PFSK-1 (cell line): ENCODE results near the gene RAB37.

Source experiments
- FOXP2 ChIP-seq: optimal IDR thresholded peaks from 2 replicates; pipeline ENCODE3; 2011; ENCODE audit warnings: borderline replicate concordance, control low read depth, inconsistent platforms; ENCODE audit not compliant: insufficient read depth; ENCODE audit errors: extremely low read length, extremely low read depth
- POLR2AphosphoS5 ChIP-seq: IDR thresholded peaks from 2 replicates; pipeline ENCODE4 v1.6.1; 2012; ENCODE audit warnings: low read depth, mild to moderate bottlenecking, control low read depth, low read length, moderate library complexity
- SIN3A ChIP-seq: IDR thresholded peaks from 2 replicates; pipeline ENCODE4 v1.6.1; 2012; ENCODE audit warnings: mild to moderate bottlenecking, low read length, moderate library complexity, borderline replicate concordance; ENCODE audit not compliant: insufficient read depth
- TAF1 ChIP-seq: IDR thresholded peaks from 2 replicates; pipeline ENCODE4 v1.6.1; 2012; ENCODE audit warnings: low read length, control low read depth, borderline replicate concordance; ENCODE audit not compliant: insufficient read depth
- TF ChIP-seq, protein P1 (sequence below), 2 experiments: IDR thresholded peaks; 2 replicates each; pipeline versions ENCODE4 v1.6.1 to v1.8.0; 2011 to 2012; ENCODE audit warnings: low read depth in 2 of 2, low read length in 2 of 2, control low read depth in 1 of 2, inconsistent platforms in 1 of 2, mild to moderate bottlenecking in 1 of 2, moderate library complexity in 1 of 2; ENCODE audit not compliant: insufficient read depth in 1 of 2

Gene RAB37

GRCh38 chr17:74739227-74739831, 2.3 kb downstream of the RAB37 start:
- TF ChIP-seq, protein P1, sequence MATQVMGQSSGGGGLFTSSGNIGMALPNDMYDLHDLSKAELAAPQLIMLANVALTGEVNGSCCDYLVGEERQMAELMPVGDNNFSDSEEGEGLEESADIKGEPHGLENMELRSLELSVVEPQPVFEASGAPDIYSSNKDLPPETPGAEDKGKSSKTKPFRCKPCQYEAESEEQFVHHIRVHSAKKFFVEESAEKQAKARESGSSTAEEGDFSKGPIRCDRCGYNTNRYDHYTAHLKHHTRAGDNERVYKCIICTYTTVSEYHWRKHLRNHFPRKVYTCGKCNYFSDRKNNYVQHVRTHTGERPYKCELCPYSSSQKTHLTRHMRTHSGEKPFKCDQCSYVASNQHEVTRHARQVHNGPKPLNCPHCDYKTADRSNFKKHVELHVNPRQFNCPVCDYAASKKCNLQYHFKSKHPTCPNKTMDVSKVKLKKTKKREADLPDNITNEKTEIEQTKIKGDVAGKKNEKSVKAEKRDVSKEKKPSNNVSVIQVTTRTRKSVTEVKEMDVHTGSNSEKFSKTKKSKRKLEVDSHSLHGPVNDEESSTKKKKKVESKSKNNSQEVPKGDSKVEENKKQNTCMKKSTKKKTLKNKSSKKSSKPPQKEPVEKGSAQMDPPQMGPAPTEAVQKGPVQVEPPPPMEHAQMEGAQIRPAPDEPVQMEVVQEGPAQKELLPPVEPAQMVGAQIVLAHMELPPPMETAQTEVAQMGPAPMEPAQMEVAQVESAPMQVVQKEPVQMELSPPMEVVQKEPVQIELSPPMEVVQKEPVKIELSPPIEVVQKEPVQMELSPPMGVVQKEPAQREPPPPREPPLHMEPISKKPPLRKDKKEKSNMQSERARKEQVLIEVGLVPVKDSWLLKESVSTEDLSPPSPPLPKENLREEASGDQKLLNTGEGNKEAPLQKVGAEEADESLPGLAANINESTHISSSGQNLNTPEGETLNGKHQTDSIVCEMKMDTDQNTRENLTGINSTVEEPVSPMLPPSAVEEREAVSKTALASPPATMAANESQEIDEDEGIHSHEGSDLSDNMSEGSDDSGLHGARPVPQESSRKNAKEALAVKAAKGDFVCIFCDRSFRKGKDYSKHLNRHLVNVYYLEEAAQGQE (IDR thresholded peaks at IDR 0.05; ENCODE audit: insufficient read depth in 1 of 2, low read depth in 2 of 2, low read length in 2 of 2) = no peak
- TF ChIP-seq TAF1 = no peak
- TF ChIP-seq FOXP2 = no peak
- TF ChIP-seq POLR2AphosphoS5 = no peak
- TF ChIP-seq SIN3A = no peak

- TF ChIP-seq POLR2AphosphoS5 = no peak
- TF ChIP-seq, protein P1 (IDR thresholded peaks at IDR 0.05; ENCODE audit: insufficient read depth in 1 of 2, low read depth in 2 of 2, low read length in 2 of 2) = no peak
- no peak for TF ChIP-seq FOXP2
- no peak for TF ChIP-seq SIN3A
- TF ChIP-seq TAF1 = no peak
Observed at GRCh38 chr17:74740173-74740572, 3.1 kb downstream of the RAB37 start.

GRCh38 chr17:74740641-74741387, 3.8 kb downstream of the RAB37 start:
- TF ChIP-seq, protein P1 (IDR thresholded peaks at IDR 0.05; ENCODE audit: insufficient read depth in 1 of 2, low read depth in 2 of 2, low read length in 2 of 2) = no peak
- TF ChIP-seq FOXP2 (no peak), SIN3A (no peak), TAF1 (no peak), POLR2AphosphoS5 (no peak)

DNA sequence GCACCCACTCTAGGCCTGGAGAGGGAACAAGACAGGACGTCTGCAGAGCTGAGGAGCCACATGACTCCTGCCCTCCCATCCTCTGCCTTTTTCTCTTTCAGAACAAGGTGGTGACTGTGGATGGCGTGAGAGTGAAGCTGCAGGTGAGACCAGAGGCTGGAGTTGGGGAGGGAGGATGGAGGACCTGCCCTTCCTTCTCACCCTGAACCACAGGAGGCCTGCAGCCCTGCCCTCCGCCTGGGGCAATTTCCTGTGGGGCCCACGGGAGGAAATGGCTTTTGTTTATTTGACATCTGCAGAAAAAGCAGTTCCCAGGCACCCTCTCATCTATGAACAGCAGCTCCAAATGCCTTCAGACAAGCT, 5.1 kb downstream of the RAB37 start:
- TF ChIP-seq TAF1 = no peak
- TF ChIP-seq SIN3A = no peak
- TF ChIP-seq FOXP2 = peak; percentile 14
- TF ChIP-seq, protein P1 (IDR thresholded peaks at IDR 0.05; ENCODE audit: insufficient read depth in 1 of 2, low read depth in 2 of 2, low read length in 2 of 2) = no peak
